Right lobe of liver (tissue), 4 donors: ENCODE results near the gene YDJC.

Source experiments
- CTCF ChIP-seq, 4 donors: fragments of 200-600 bp in 3 of 4; fragments of 450-650 bp in 1 of 4; IDR thresholded peaks; one replicate each; pipeline versions ENCODE4 v1.5.1 to v1.8.0; 2016 to 2022; ENCODE audit warnings: antibody characterized with exemption in 4 of 4, mild to moderate bottlenecking in 2 of 4
- POLR2A ChIP-seq: fragments of 450-650 bp; IDR thresholded peaks from one replicate; pipeline ENCODE4 v1.6.1; 2017; ENCODE audit warnings: antibody characterized with exemption, mild to moderate bottlenecking
- donor health status: DM: no; HTN: no; CAD: no.
- donor health status: DM: no; HTN: no; CAD: no.
- donor health status: DM: no; HTN: yes; CAD: no.

- no peak for TF ChIP-seq CTCF (IDR thresholded peaks at IDR 0.05)
- TF ChIP-seq POLR2A, result no peak
Measured at GRCh38 chr22:21632931-21633330, 3.1 kb upstream of the YDJC start.
